ENCODE measurements around the gene PPP1R1B. TPM values are rescaled to one million over a fixed set of nuclear protein-coding genes. Genes with fewer than 3 reads are reported as not detected.

The PPP1R1B gene
- total and polyA plus RNA-seq, 9 of the 15 experiments (the other 6 are each of a cell fraction or from before 2014, with no cell fraction given) = 0.07 to 0.18 (median 0.10) TPM; not detected in 4

- TF ChIP-seq CBX3 (IDR thresholded peaks at IDR 0.05; ENCODE audit: borderline replicate concordance in 1 of 2, low read length in 2 of 2) = peak in 1 of 2 experiments; percentile 71; a peak in 2 of 3 replicates
- 0 out of 2 replicates have a peak, but pooled peaks have one; percentile 59 for TF ChIP-seq SMARCA5 (IDR thresholded peaks at IDR 0.05)
- no peak for TF ChIP-seq ELK3 (CRISPR knock-in tag; IDR thresholded peaks at IDR 0.05)
- TF ChIP-seq ATF7 (IDR thresholded peaks at IDR 0.05) = peak; percentile 73
- TF ChIP-seq RNF219 (CRISPR knock-in tag; IDR thresholded peaks at IDR 0.05) = no peak
- TF ChIP-seq ZNF449 (CRISPR knock-in tag; IDR thresholded peaks at IDR 0.05) = 0 out of 2 replicates have a peak, but pooled peaks have one; percentile 4
- TF ChIP-seq ZNF57 (CRISPR knock-in tag; IDR thresholded peaks at IDR 0.05) = no peak
- no peak for TF ChIP-seq POLR3G (IDR thresholded peaks at IDR 0.05; ENCODE audit: extremely low read depth, insufficient read length, insufficient replicate concordance)
- peak in 1 of 2 experiments; percentile 86; a peak in 2 of 4 replicates for TF ChIP-seq ZNF639 (CRISPR knock-in tag; conservative IDR thresholded peaks at IDR 0.05 in 1 of 2, IDR thresholded peaks at IDR 0.05 in 1 of 2)
- TF ChIP-seq PTBP1 (IDR thresholded peaks at IDR 0.05; ENCODE audit: low read depth, low read length) = peak; percentile 59; the same call in 1 of the 2 replicates
- TF ChIP-seq EHMT2 (IDR thresholded peaks at IDR 0.05) = peak; percentile 30; the same call in 1 of the 2 replicates
- TF ChIP-seq RHOXF2B (CRISPR knock-in tag; conservative IDR thresholded peaks at IDR 0.05) = 0 out of 2 replicates have a peak, but pooled peaks have one; percentile 10
- no peak for TF ChIP-seq MLX (CRISPR knock-in tag; conservative IDR thresholded peaks at IDR 0.05)
- peak; percentile 89; the same call in 1 of the 2 replicates for TF ChIP-seq THRB (CRISPR knock-in tag; conservative IDR thresholded peaks at IDR 0.05)
- TF ChIP-seq FOSL1 (tag; conservative IDR thresholded peaks at IDR 0.05) = no peak
- peak; percentile 36; the same call in 1 of the 2 replicates for TF ChIP-seq ELF4 (CRISPR knock-in tag; IDR thresholded peaks at IDR 0.05)
These were observed 41.5 kb downstream of the PPP1R1B start, which contains the start of gene PNMT (continued) for GRCh38 chr17:39667945-39668924.
